ENCODE data around the gene ATF3. TPM values are rescaled to one million over a fixed set of nuclear protein-coding genes. Genes with fewer than 3 reads are reported as not detected.

ATF3 gene
- total RNA-seq, 1 experiment from 2014 or later: 43.2 TPM

DNA sequence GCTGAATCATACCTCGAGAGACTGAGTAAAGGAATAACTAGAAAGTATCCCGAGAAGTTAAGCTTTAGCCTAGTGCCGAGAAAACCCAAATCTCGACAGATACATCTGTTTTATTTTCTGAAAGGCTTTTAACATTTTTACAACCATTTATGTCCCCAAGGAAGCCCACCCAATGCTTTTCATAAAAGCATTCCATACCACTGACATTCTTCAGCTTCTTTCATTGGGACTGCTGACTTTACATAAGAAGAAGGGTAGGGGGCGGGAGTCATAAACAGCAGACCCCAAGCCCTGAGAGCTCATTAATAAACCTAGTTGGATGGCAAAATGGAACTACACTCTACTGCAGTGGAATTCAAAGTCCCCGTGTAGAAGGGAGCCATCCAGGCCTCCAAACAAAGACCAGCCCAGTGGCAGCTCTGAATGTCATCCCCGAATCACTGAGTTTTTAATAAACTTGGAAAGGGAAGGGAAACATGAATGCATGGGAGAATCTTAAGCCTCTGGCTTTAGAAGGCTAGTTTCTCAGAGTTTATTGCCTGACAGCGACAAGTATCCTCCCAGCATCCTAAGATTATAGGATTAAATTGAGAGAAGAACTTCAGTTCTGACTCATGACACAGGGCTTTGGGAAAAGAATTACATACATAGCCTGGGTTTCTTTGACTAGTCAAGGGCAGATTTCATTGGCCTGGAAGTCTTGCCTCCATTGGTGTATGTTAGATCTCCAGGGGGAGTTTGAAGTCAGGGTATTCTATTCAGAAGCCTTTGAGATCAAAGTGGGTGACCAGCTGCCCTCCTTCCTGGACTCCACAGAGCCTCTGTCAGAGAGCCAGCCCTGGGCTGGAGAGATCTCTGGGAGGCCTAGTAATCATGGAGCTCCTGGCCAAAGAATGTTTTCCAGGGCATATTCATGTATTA, 3.7 kb downstream of the ATF3 start:
- RAD21 ChIA-PET (ENCODE audit: low non-redundant PET in 1 of 2, low total read pairs in 2 of 2, uncharacterized antibody in 2 of 2, unreplicated experiment in 2 of 2): no interaction called here
- DNase-seq (ENCODE audit: low read depth, low spot score) (no peak), ATAC-seq (no peak)
- Histone ChIP-seq H2AFZ (ENCODE audit: low read depth, low read length, poor library complexity, severe bottlenecking) (no peak overlapping the region), H3K27ac (ENCODE audit: low read depth, low read length) (no peak overlapping the region), H3K4me2 (ENCODE audit: low read length) (no peak overlapping the region), H3K79me2 (ENCODE audit: insufficient read depth, low read length) (peaks cover 60% of the 10 kb centered on the region), H3K36me3 (ENCODE audit: control insufficient read depth in 1 of 2, insufficient read depth in 2 of 2, low read length in 2 of 2) (peaks cover 9 to 21% of the 10 kb centered on the region in 2 experiments; a peak in 1 of 4 replicates), H3K9ac (ENCODE audit: low read length) (no peak overlapping the region), H3K4me3 (replicated peaks in 1 of 2; ENCODE audit: low read depth in 1 of 2, low read length in 2 of 2) (no peak overlapping the region), H3K4me1 (ENCODE audit: control insufficient read depth in 1 of 2, insufficient read depth in 2 of 2, low read length in 2 of 2) (peaks cover 9 to 33% of the 10 kb centered on the region in 2 experiments; a peak in 3 of 4 replicates), H3K9me2 (ENCODE audit: insufficient read depth) (no peaks in the 10 kb centered on the region), H4K20me1 (ENCODE audit: insufficient read depth) (no peaks in the 10 kb centered on the region; the same call in 1 of the 2 replicates), H3K27me3 (ENCODE audit: insufficient read depth, low read length) (peaks cover 2% of the 10 kb centered on the region; the same call in 1 of the 2 replicates), H3K9me3 (ENCODE audit: control insufficient read depth in 1 of 2, insufficient read depth in 1 of 2, low read depth in 1 of 2, low read length in 2 of 2) (no peaks in the 10 kb centered on the region)
- intact Hi-C loops (cut with micrococcal nuclease): no loop called here
- CTCF ChIA-PET: interaction anchor here (1.8 kb wide), 1 partner anchor 135 kb away, joined by 7 read pairs; no protein-coding TSS in a partner anchor
- TF ChIP-seq FOSL1 (IDR thresholded peaks at IDR 0.05; ENCODE audit: low read depth) (no peak), ZFX (IDR thresholded peaks at IDR 0.05) (no peak), YY1 (IDR thresholded peaks at IDR 0.05; ENCODE audit: extremely low read depth, insufficient replicate concordance, low read depth, low read length) (no peak), ELF1 (IDR thresholded peaks at IDR 0.05; ENCODE audit: borderline replicate concordance, low read depth) (no peak), TCF7L2 (IDR thresholded peaks at IDR 0.05; ENCODE audit: borderline replicate concordance, extremely low read depth, insufficient read depth, insufficient read length) (no peak), CBX3 (IDR thresholded peaks at IDR 0.05; ENCODE audit: low read depth) (no peak), EZH2 (IDR thresholded peaks at IDR 0.05) (no peak), EZH2phosphoT487 (IDR thresholded peaks at IDR 0.05; ENCODE audit: borderline replicate concordance) (no peak), POLR2A (IDR thresholded peaks at IDR 0.05; ENCODE audit: borderline replicate concordance, extremely low read depth, insufficient read depth, insufficient read length) (no peak), SRF (IDR thresholded peaks at IDR 0.05; ENCODE audit: low read depth) (no peak), EGR1 (IDR thresholded peaks at IDR 0.05; ENCODE audit: low read depth) (no peak)
- TF ChIP-seq, protein P1, sequence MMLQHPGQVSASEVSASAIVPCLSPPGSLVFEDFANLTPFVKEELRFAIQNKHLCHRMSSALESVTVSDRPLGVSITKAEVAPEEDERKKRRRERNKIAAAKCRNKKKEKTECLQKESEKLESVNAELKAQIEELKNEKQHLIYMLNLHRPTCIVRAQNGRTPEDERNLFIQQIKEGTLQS (IDR thresholded peaks at IDR 0.05): no peak
- TF ChIP-seq, protein P2, sequence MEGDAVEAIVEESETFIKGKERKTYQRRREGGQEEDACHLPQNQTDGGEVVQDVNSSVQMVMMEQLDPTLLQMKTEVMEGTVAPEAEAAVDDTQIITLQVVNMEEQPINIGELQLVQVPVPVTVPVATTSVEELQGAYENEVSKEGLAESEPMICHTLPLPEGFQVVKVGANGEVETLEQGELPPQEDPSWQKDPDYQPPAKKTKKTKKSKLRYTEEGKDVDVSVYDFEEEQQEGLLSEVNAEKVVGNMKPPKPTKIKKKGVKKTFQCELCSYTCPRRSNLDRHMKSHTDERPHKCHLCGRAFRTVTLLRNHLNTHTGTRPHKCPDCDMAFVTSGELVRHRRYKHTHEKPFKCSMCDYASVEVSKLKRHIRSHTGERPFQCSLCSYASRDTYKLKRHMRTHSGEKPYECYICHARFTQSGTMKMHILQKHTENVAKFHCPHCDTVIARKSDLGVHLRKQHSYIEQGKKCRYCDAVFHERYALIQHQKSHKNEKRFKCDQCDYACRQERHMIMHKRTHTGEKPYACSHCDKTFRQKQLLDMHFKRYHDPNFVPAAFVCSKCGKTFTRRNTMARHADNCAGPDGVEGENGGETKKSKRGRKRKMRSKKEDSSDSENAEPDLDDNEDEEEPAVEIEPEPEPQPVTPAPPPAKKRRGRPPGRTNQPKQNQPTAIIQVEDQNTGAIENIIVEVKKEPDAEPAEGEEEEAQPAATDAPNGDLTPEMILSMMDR (IDR thresholded peaks at IDR 0.05 in 2 of 3, conservative IDR thresholded peaks at IDR 0.05 in 1 of 3; ENCODE audit: borderline replicate concordance in 1 of 3, insufficient read depth in 1 of 3, low read depth in 2 of 3, low read length in 2 of 3): no peak
- no TSS peak for BruUV-seq (replicated peaks)
- POLR2A ChIA-PET: interaction anchor here (0.7 to 1.2 kb wide), 3 partner anchors 8 to 144 kb away, joined by 3 read pairs; no protein-coding TSS in a partner anchor
